ENCODE data around the gene LYZL1.
"Not testable (repeated sequence)": the region's sequence is repeated elsewhere in the genome, so short reads cannot be mapped to it uniquely, and the experiment has no call there.

Gene LYZL1

GRCh38 chr10:29360215-29360853, 71.5 kb downstream of the LYZL1 start:
- not testable (repeated sequence) for H3K23ac ChIP-seq (ENCODE audit: low read length in 2 of 2); H3K4me2 ChIP-seq (ENCODE audit: low read length, poor library complexity, severe bottlenecking); H2BK120ac ChIP-seq (ENCODE audit: low read depth, low read length); H2BK12ac ChIP-seq (ENCODE audit: low read length in 2 of 2); H3K9ac ChIP-seq (ENCODE audit: low read length); H3K14ac ChIP-seq (ENCODE audit: low read length in 2 of 2); H3K36me3 ChIP-seq (ENCODE audit: control insufficient read depth in 1 of 2, insufficient read depth in 2 of 2, low read depth in 1 of 2, low read length in 2 of 2); H4K8ac ChIP-seq (ENCODE audit: low read length); DNase-seq; H2AK5ac ChIP-seq (ENCODE audit: low read length, severe bottlenecking); H3K4me3 ChIP-seq (ENCODE audit: insufficient read depth in 1 of 2, low read depth in 1 of 2, low read length in 2 of 2); H2BK15ac ChIP-seq (ENCODE audit: low read depth, poor library complexity, severe bottlenecking); H3K18ac ChIP-seq (ENCODE audit: low read depth in 1 of 2, low read length in 2 of 2); H2AFZ ChIP-seq (ENCODE audit: low read depth, low read length); H3K4ac ChIP-seq (ENCODE audit: low read depth in 1 of 2, low read length in 2 of 2); H3K79me1 ChIP-seq (replicated peaks; ENCODE audit: low read length, poor library complexity, severe bottlenecking); H3K9me3 ChIP-seq (ENCODE audit: control insufficient read depth, low read length); H2BK5ac ChIP-seq (ENCODE audit: low read depth, low read length, poor library complexity, severe bottlenecking); H4K91ac ChIP-seq (ENCODE audit: low read length)
- peaks cover 14% of the 10 kb centered on the region for H3K4me1 ChIP-seq (ENCODE audit: control insufficient read depth, insufficient read depth, low read depth, low read length)
- H3K27ac ChIP-seq (ENCODE audit: low read length, poor library complexity, severe bottlenecking) = peak overlapping the region; percentile 76
- WGBS = 100% methylated on average over 4 of the region's 18 CpGs
- H3K27me3 ChIP-seq (ENCODE audit: control insufficient read depth in 1 of 2, insufficient read depth in 1 of 2, low read length in 2 of 2) = peaks cover 0 to 15% of the 10 kb centered on the region in 2 experiments

All from mesenchymal stem cell (in vitro differentiated cells and primary cell).